ENCODE results near the gene MAMDC2.

- TF ChIP-seq, protein P1, sequence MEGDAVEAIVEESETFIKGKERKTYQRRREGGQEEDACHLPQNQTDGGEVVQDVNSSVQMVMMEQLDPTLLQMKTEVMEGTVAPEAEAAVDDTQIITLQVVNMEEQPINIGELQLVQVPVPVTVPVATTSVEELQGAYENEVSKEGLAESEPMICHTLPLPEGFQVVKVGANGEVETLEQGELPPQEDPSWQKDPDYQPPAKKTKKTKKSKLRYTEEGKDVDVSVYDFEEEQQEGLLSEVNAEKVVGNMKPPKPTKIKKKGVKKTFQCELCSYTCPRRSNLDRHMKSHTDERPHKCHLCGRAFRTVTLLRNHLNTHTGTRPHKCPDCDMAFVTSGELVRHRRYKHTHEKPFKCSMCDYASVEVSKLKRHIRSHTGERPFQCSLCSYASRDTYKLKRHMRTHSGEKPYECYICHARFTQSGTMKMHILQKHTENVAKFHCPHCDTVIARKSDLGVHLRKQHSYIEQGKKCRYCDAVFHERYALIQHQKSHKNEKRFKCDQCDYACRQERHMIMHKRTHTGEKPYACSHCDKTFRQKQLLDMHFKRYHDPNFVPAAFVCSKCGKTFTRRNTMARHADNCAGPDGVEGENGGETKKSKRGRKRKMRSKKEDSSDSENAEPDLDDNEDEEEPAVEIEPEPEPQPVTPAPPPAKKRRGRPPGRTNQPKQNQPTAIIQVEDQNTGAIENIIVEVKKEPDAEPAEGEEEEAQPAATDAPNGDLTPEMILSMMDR (conservative IDR thresholded peaks at IDR 0.05), result no peak
- TF ChIP-seq EZH2 (IDR thresholded peaks at IDR 0.05; ENCODE audit: low read depth), result no peak
Observed at GRCh38 chr9:70097187-70097586, 53.5 kb downstream of the MAMDC2 start.

Measured in PC-9 (cell line).